ENCODE data around the gene PHC2. TPM values are rescaled to one million over a fixed set of nuclear protein-coding genes. Genes with fewer than 3 reads are reported as not detected.

The PHC2 gene
- total and polyA plus RNA-seq, 8 donors, result 21.8 to 62.1 (median 42.6) TPM

DNA sequence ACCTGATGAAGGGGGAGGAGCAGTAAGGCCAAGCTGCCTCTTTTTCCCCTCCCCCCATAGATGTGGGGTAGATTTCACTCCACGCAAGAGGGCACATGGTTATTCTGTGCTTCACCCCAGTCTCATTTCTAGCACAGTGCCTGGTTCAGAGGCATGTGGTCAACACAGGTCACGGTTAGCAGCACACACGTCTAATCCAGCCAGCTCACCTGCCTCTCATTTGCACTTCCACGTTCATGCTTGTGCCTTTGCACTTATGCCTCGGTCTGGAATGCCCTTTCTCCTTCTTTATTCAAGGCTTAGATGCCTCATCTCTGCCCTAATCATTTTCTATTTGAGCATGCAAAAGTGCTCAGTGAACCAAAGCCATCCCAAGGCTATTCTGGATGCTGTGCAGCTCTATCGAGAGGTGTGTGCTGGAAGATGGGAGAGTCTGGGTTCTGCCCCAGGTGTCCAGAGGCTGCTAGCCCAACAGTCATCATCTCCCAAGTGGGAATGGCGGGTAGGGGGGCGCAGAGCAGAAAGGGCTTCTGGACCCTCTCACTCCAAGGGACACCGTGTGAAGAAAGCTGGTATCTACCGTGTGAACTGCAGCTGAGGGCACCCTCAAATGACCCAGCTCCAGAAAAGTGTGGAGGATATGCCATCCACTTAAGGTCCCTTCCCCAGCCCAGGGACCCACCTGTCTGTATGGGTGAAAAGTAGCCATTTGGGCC is 107.9 kb downstream of the PHC2 start:
- DNase-seq, result no peak
- 89 to 91% methylated on average over 10 of the region's 10 CpGs for WGBS, 2 donors
- intact Hi-C loops (cut with DNase I), result no loop called here
- Histone ChIP-seq H3K27me3 (no peaks in the 10 kb centered on the region), H3K4me1 (peaks cover 0 to 7% (median 0%) of the 10 kb centered on the region in 3 donors), H3K36me3 (peaks cover 0 to 55% (median 27%) of the 10 kb centered on the region in 3 donors), H3K27ac (no peak overlapping the region), H3K4me3 (no peak overlapping the region), H3K9me3 (no peaks in the 10 kb centered on the region)
- TF ChIP-seq, protein P1, sequence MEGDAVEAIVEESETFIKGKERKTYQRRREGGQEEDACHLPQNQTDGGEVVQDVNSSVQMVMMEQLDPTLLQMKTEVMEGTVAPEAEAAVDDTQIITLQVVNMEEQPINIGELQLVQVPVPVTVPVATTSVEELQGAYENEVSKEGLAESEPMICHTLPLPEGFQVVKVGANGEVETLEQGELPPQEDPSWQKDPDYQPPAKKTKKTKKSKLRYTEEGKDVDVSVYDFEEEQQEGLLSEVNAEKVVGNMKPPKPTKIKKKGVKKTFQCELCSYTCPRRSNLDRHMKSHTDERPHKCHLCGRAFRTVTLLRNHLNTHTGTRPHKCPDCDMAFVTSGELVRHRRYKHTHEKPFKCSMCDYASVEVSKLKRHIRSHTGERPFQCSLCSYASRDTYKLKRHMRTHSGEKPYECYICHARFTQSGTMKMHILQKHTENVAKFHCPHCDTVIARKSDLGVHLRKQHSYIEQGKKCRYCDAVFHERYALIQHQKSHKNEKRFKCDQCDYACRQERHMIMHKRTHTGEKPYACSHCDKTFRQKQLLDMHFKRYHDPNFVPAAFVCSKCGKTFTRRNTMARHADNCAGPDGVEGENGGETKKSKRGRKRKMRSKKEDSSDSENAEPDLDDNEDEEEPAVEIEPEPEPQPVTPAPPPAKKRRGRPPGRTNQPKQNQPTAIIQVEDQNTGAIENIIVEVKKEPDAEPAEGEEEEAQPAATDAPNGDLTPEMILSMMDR (IDR thresholded peaks at IDR 0.05), result no peak
- ATAC-seq, result no peak
- FAIRE-seq, result no peak

DNA sequence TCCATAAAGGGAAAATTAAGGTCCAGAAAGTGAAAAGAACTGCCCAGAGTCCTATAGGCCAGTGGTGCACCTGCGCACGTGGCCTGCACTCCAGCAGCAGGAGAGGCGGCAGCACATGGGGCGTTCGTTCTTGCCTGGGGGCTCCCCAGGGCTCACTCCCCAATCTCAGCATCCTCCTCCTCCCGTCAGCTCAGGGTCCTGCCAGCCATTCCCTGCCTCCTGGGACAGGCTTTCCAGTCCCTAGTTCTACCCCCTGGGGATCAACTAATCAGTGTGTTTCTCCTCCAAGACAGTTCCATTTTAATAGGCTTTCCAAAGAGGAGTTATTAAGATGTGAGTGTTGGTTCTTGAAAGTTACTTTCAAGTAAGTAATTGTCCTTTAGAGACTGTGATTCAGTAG is 108.8 kb downstream of the PHC2 start:
- 89 to 90% methylated on average over 6 of the region's 6 CpGs for WGBS, 2 donors
- DNase-seq (no peak), ATAC-seq (no peak), FAIRE-seq (no peak)
- Histone ChIP-seq H3K4me3 (no peak overlapping the region), H3K27me3 (no peaks in the 10 kb centered on the region), H3K4me1 (no peaks in the 10 kb centered on the region), H3K9me3 (no peaks in the 10 kb centered on the region), H3K27ac (no peak overlapping the region), H3K36me3 (peaks cover 0 to 45% (median 27%) of the 10 kb centered on the region in 3 donors)
- TF ChIP-seq, protein P1 (IDR thresholded peaks at IDR 0.05), result no peak
- intact Hi-C loops (cut with DNase I), result no loop called here

DNA sequence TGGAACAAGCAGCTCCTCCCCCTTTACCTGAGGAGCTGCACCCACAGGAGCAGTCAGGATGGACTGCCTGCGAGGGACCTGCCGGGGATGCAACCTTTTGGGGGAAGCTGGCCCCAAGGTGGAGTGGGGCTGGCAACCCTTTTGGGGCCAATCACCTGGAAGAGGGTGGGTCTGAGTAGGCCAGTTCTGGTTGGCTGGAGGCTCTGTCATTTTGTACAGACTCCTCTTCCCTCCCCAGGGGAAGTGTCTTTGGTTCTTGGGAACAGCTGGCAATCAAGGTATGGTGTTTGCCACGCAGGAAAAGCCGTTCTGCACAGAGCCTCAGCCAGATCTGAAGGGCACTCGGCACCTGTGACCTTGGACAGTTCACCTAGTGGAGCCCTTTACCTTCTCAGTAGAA is 109.7 kb downstream of the PHC2 start:
- FAIRE-seq (no peak), ATAC-seq (peak in 3 of 4 donors; percentile 27 to 49 (median 29)), DNase-seq (no peak)
- Histone ChIP-seq H3K36me3 (peaks cover 0 to 36% (median 25%) of the 10 kb centered on the region in 3 donors), H3K27ac (no peak overlapping the region), H3K27me3 (no peaks in the 10 kb centered on the region), H3K4me3 (no peak overlapping the region), H3K9me3 (no peaks in the 10 kb centered on the region), H3K4me1 (no peaks in the 10 kb centered on the region)
- TF ChIP-seq, protein P1 (IDR thresholded peaks at IDR 0.05), result no peak
- 45 to 53% methylated on average over 5 of the region's 5 CpGs for WGBS, 2 donors
- intact Hi-C loops (cut with DNase I), result no loop called here

DNA sequence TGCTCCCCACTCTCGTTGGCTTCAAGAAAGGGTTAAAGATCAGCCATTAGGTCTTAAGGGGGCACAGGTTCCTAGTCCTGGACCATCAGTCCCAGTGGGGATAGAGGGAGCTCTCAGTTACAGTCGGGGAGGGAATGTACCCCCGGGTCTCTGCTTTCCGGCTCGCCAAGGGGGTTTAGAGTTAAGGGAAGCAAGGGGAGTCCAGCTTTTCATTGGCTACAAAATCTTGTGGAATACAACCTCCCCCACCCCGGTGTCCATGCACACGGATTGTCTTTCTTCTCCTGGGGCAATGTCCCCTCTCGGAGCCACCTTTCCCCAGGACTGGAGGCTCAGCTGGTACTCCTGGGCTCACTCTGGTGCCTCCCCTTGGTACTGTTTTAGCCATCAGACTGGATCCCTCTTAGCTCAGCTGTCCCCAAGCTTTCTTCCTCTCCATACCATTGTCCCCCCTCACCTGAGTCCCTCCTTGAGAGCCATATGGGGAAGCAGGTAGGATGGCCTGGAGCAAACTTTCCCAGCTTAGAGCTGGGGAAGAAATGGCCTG is 110.2 kb downstream of the PHC2 start, which contains the start of gene A3GALT2:
A3GALT2 (minus strand) TSS at position 480 of the 547 bp plus-strand sequence; CDS start at position 480, 0 bp downstream.
- TF ChIP-seq, protein P1 (IDR thresholded peaks at IDR 0.05), result no peak
- DNase-seq (no peak), ATAC-seq (peak in 1 of 4 donors; percentile 7), FAIRE-seq (no peak)
- Histone ChIP-seq H3K4me3 (no peak within 1 kb of the TSS), H3K4me1 (no peaks in the 10 kb centered on the region), H3K27ac (no peak within 1 kb of the TSS), H3K27me3 (no peaks in the 10 kb centered on the region), H3K9me3 (no peaks in the 10 kb centered on the region), H3K36me3 (peaks cover 0 to 31% (median 20%) of the 10 kb centered on the region in 3 donors)
- intact Hi-C loops (cut with DNase I), result no loop called here
- WGBS, 2 donors, result 73 to 82% methylated on average over 8 of the region's 8 CpGs
